T47D (cell line): ENCODE data around the gene BAHCC1.

Experiments
- DNase-seq, 2 experiments: peaks; one replicate each; pipeline versions ENCODE4 v3.0.0 to v3.0.0-alpha.2; 2011 to 2012; ENCODE audit warnings: low read depth in 1 of 2, low spot score in 1 of 2
- JUND ChIP-seq: IDR thresholded peaks from 2 replicates; pipeline ENCODE4 v1.6.1; 2012; ENCODE audit warnings: low read depth
- in situ Hi-C: cut with HindIII; loops from 2 replicates; pipeline ENCODE4 v1.10.0; 2016; ENCODE audit warnings: low sequenced_read_pairs, low pct_unique_long_range_greater_than_20kb

The BAHCC1 gene

GRCh38 chr17:81385320-81386111, 9.7 kb upstream of the BAHCC1 start:
- no peak for TF ChIP-seq JUND
- in situ Hi-C loops = no loop called here
- DNase-seq = no peak

- no peak for TF ChIP-seq JUND
Observed at GRCh38 chr17:81386141-81386645, 9.1 kb upstream of the BAHCC1 start.

GRCh38 chr17:81386646-81387099, 8.6 kb upstream of the BAHCC1 start:
- no peak for DNase-seq
- TF ChIP-seq JUND = no peak
- in situ Hi-C loops = no loop called here

More at GRCh38 chr17:81386141-81386645, 9.1 kb upstream of the BAHCC1 start:
- DNase-seq = no peak
- in situ Hi-C loops = no loop called here

GRCh38 chr17:81387100-81388090, 7.9 kb upstream of the BAHCC1 start:
- peak; percentile 67 to 82 for DNase-seq
- no peak for TF ChIP-seq JUND
- in situ Hi-C loops = no loop called here

GRCh38 chr17:81388091-81388611, 7.1 kb upstream of the BAHCC1 start:
- DNase-seq = no peak
- no peak for TF ChIP-seq JUND
- in situ Hi-C loops = no loop called here

GRCh38 chr17:81388612-81389367, 6.5 kb upstream of the BAHCC1 start:
- in situ Hi-C loops = no loop called here
- TF ChIP-seq JUND = no peak
- DNase-seq = peak in 1 of 2 experiments; percentile 31

GRCh38 chr17:81389585-81389984, 5.7 kb upstream of the BAHCC1 start:
- no peak for DNase-seq
- TF ChIP-seq JUND = no peak
- in situ Hi-C loops = no loop called here

- in situ Hi-C loops = no loop called here
- no peak for TF ChIP-seq JUND
- no peak for DNase-seq
Observed at GRCh38 chr17:81390029-81390872, 5.0 kb upstream of the BAHCC1 start.

GRCh38 chr17:81390873-81391255, 4.4 kb upstream of the BAHCC1 start:
- no peak for TF ChIP-seq JUND
- in situ Hi-C loops = no loop called here
- no peak for DNase-seq

GRCh38 chr17:81391293-81391935, 3.8 kb upstream of the BAHCC1 start:
- TF ChIP-seq JUND = no peak
- in situ Hi-C loops = no loop called here
- DNase-seq = no peak
